ENCODE measurements around the gene UBE2B.
A peak's percentile ranks its signal among the peaks of the same experiment; 100 is the strongest.
"Not testable (repeated sequence)": the region's sequence is repeated elsewhere in the genome, so short reads cannot be mapped to it uniquely, and the experiment has no call there.

Gene UBE2B

GRCh38 chr5:134370311-134370870 is 978 bp upstream of the UBE2B start:
- Histone ChIP-seq H3K4me3 (ENCODE audit: low read depth in 1 of 5, low read length in 5 of 5) (peak overlapping the region; percentile 62 to 97 (median 95)), H3K27me3 (ENCODE audit: control insufficient read depth in 5 of 5, insufficient read depth in 4 of 5, low read length in 5 of 5) (no peaks in the 10 kb centered on the region), H3K36me3 (ENCODE audit: control insufficient read depth in 5 of 5, insufficient read depth in 5 of 5, low read length in 5 of 5) (peaks cover 0 to 9% (median 2%) of the 10 kb centered on the region in 5 donors), H3K4me1 (ENCODE audit: control insufficient read depth in 5 of 5, insufficient read depth in 5 of 5, low read length in 5 of 5) (peaks cover 1 to 44% (median 43%) of the 10 kb centered on the region in 5 donors), H3K9ac (ENCODE audit: low read length in 5 of 5) (peak overlapping the region; percentile 31 to 100 (median 79)), H3K27ac (ENCODE audit: low read depth, low read length) (peak overlapping the region; percentile 99), H3K9me3 (ENCODE audit: control insufficient read depth in 5 of 5, low read length in 5 of 5) (no peaks in the 10 kb centered on the region)

GRCh38 chr5:134371834-134372340 is 518 bp downstream of the UBE2B start:
- peak overlapping the region; percentile 85 to 100 (median 100) for H3K9ac ChIP-seq (ENCODE audit: low read length in 5 of 5)

GRCh38 chr5:134373633-134374032 is 2.3 kb downstream of the UBE2B start:
- H3K36me3 ChIP-seq (ENCODE audit: control insufficient read depth in 5 of 5, insufficient read depth in 5 of 5, low read length in 5 of 5) = peaks cover 15 to 34% (median 17%) of the 10 kb centered on the region in 5 donors
- H3K4me1 ChIP-seq (ENCODE audit: control insufficient read depth in 5 of 5, insufficient read depth in 5 of 5, low read length in 5 of 5) = peaks cover 1 to 31% (median 29%) of the 10 kb centered on the region in 5 donors
- H3K27me3 ChIP-seq (ENCODE audit: control insufficient read depth in 5 of 5, insufficient read depth in 4 of 5, low read length in 5 of 5); H3K9ac ChIP-seq (ENCODE audit: low read length in 5 of 5); H3K27ac ChIP-seq (ENCODE audit: low read depth, low read length); H3K9me3 ChIP-seq (ENCODE audit: control insufficient read depth in 5 of 5, low read length in 5 of 5); H3K4me3 ChIP-seq (ENCODE audit: low read depth in 1 of 5, low read length in 5 of 5): not testable (repeated sequence)

More at GRCh38 chr5:134371834-134372340, 518 bp downstream of the UBE2B start:
- no peaks in the 10 kb centered on the region for H3K9me3 ChIP-seq (ENCODE audit: control insufficient read depth in 5 of 5, low read length in 5 of 5)
- peaks cover under 1 to 17% (median 5%) of the 10 kb centered on the region in 5 donors for H3K36me3 ChIP-seq (ENCODE audit: control insufficient read depth in 5 of 5, insufficient read depth in 5 of 5, low read length in 5 of 5)
- H3K27ac ChIP-seq (ENCODE audit: low read depth, low read length) = peak overlapping the region; percentile 99
- H3K4me3 ChIP-seq (ENCODE audit: low read depth in 1 of 5, low read length in 5 of 5) = peak overlapping the region; percentile 87 to 97 (median 95)
- H3K4me1 ChIP-seq (ENCODE audit: control insufficient read depth in 5 of 5, insufficient read depth in 5 of 5, low read length in 5 of 5) = peaks cover 1 to 37% (median 35%) of the 10 kb centered on the region in 5 donors
- H3K27me3 ChIP-seq (ENCODE audit: control insufficient read depth in 5 of 5, insufficient read depth in 4 of 5, low read length in 5 of 5) = no peaks in the 10 kb centered on the region

- no peaks in the 10 kb centered on the region for H3K27me3 ChIP-seq (ENCODE audit: control insufficient read depth in 5 of 5, insufficient read depth in 4 of 5, low read length in 5 of 5)
- H3K9ac ChIP-seq (ENCODE audit: low read length in 5 of 5) = peak overlapping the region in 1 of 5 donors; percentile 17
- H3K27ac ChIP-seq (ENCODE audit: low read depth, low read length) = no peak overlapping the region
- H3K4me3 ChIP-seq (ENCODE audit: low read depth in 1 of 5, low read length in 5 of 5) = no peak overlapping the region
- no peaks in the 10 kb centered on the region for H3K9me3 ChIP-seq (ENCODE audit: control insufficient read depth in 5 of 5, low read length in 5 of 5)
- peaks cover 15 to 36% (median 18%) of the 10 kb centered on the region in 5 donors for H3K36me3 ChIP-seq (ENCODE audit: control insufficient read depth in 5 of 5, insufficient read depth in 5 of 5, low read length in 5 of 5)
- peaks cover 1 to 31% (median 29%) of the 10 kb centered on the region in 5 donors for H3K4me1 ChIP-seq (ENCODE audit: control insufficient read depth in 5 of 5, insufficient read depth in 5 of 5, low read length in 5 of 5)
Observed at GRCh38 chr5:134374232-134374631, 2.9 kb downstream of the UBE2B start.

GRCh38 chr5:134380346-134380745 is 9.0 kb downstream of the UBE2B start:
- Histone ChIP-seq H3K4me1 (ENCODE audit: control insufficient read depth in 5 of 5, insufficient read depth in 5 of 5, low read length in 5 of 5) (no peaks in the 10 kb centered on the region), H3K4me3 (ENCODE audit: low read depth in 1 of 5, low read length in 5 of 5) (no peak overlapping the region), H3K36me3 (ENCODE audit: control insufficient read depth in 5 of 5, insufficient read depth in 5 of 5, low read length in 5 of 5) (peaks cover 33 to 79% (median 61%) of the 10 kb centered on the region in 5 donors), H3K27ac (ENCODE audit: low read depth, low read length) (no peak overlapping the region), H3K9me3 (ENCODE audit: control insufficient read depth in 5 of 5, low read length in 5 of 5) (no peaks in the 10 kb centered on the region), H3K9ac (ENCODE audit: low read length in 5 of 5) (no peak overlapping the region), H3K27me3 (ENCODE audit: control insufficient read depth in 5 of 5, insufficient read depth in 4 of 5, low read length in 5 of 5) (no peaks in the 10 kb centered on the region)

GRCh38 chr5:134382204-134382603 is 10.8 kb downstream of the UBE2B start:
- not testable (repeated sequence) for H3K9me3 ChIP-seq (ENCODE audit: control insufficient read depth in 5 of 5, low read length in 5 of 5); H3K27ac ChIP-seq (ENCODE audit: low read depth, low read length); H3K4me1 ChIP-seq (ENCODE audit: control insufficient read depth in 5 of 5, insufficient read depth in 5 of 5, low read length in 5 of 5); H3K4me3 ChIP-seq (ENCODE audit: low read depth in 1 of 5, low read length in 5 of 5); H3K27me3 ChIP-seq (ENCODE audit: control insufficient read depth in 5 of 5, insufficient read depth in 4 of 5, low read length in 5 of 5); H3K9ac ChIP-seq (ENCODE audit: low read length in 5 of 5)
- peaks cover 25 to 83% (median 68%) of the 10 kb centered on the region in 5 donors for H3K36me3 ChIP-seq (ENCODE audit: control insufficient read depth in 5 of 5, insufficient read depth in 5 of 5, low read length in 5 of 5)

- Histone ChIP-seq H3K36me3 (ENCODE audit: control insufficient read depth in 5 of 5, insufficient read depth in 5 of 5, low read length in 5 of 5) (peaks cover 30 to 87% (median 75%) of the 10 kb centered on the region in 5 donors), H3K4me1 (ENCODE audit: control insufficient read depth in 5 of 5, insufficient read depth in 5 of 5, low read length in 5 of 5) (no peaks in the 10 kb centered on the region), H3K9ac (ENCODE audit: low read length in 5 of 5) (no peak overlapping the region), H3K9me3 (ENCODE audit: control insufficient read depth in 5 of 5, low read length in 5 of 5) (no peaks in the 10 kb centered on the region), H3K27ac (ENCODE audit: low read depth, low read length) (no peak overlapping the region), H3K4me3 (ENCODE audit: low read depth in 1 of 5, low read length in 5 of 5) (no peak overlapping the region), H3K27me3 (ENCODE audit: control insufficient read depth in 5 of 5, insufficient read depth in 4 of 5, low read length in 5 of 5) (no peaks in the 10 kb centered on the region)
Observed at GRCh38 chr5:134383980-134384697, 12.8 kb downstream of the UBE2B start.

- Histone ChIP-seq H3K4me1 (ENCODE audit: control insufficient read depth in 5 of 5, insufficient read depth in 5 of 5, low read length in 5 of 5) (no peaks in the 10 kb centered on the region), H3K9me3 (ENCODE audit: control insufficient read depth in 5 of 5, low read length in 5 of 5) (no peaks in the 10 kb centered on the region), H3K27ac (ENCODE audit: low read depth, low read length) (no peak overlapping the region), H3K9ac (ENCODE audit: low read length in 5 of 5) (no peak overlapping the region), H3K27me3 (ENCODE audit: control insufficient read depth in 5 of 5, insufficient read depth in 4 of 5, low read length in 5 of 5) (no peaks in the 10 kb centered on the region), H3K36me3 (ENCODE audit: control insufficient read depth in 5 of 5, insufficient read depth in 5 of 5, low read length in 5 of 5) (peaks cover 47 to 88% (median 78%) of the 10 kb centered on the region in 5 donors), H3K4me3 (ENCODE audit: low read depth in 1 of 5, low read length in 5 of 5) (no peak overlapping the region)
Observed at GRCh38 chr5:134387443-134387842, 16.1 kb downstream of the UBE2B start.

- Histone ChIP-seq H3K36me3 (ENCODE audit: control insufficient read depth in 5 of 5, insufficient read depth in 5 of 5, low read length in 5 of 5) (peaks cover 54 to 99% (median 81%) of the 10 kb centered on the region in 5 donors), H3K27me3 (ENCODE audit: control insufficient read depth in 5 of 5, insufficient read depth in 4 of 5, low read length in 5 of 5) (no peaks in the 10 kb centered on the region), H3K4me1 (ENCODE audit: control insufficient read depth in 5 of 5, insufficient read depth in 5 of 5, low read length in 5 of 5) (no peaks in the 10 kb centered on the region), H3K9ac (ENCODE audit: low read length in 5 of 5) (no peak overlapping the region), H3K27ac (ENCODE audit: low read depth, low read length) (no peak overlapping the region), H3K9me3 (ENCODE audit: control insufficient read depth in 5 of 5, low read length in 5 of 5) (no peaks in the 10 kb centered on the region), H3K4me3 (ENCODE audit: low read depth in 1 of 5, low read length in 5 of 5) (no peak overlapping the region)
Observed at GRCh38 chr5:134392301-134392700, 20.9 kb downstream of the UBE2B start.

- Histone ChIP-seq H3K4me1 (ENCODE audit: control insufficient read depth in 5 of 5, insufficient read depth in 5 of 5, low read length in 5 of 5) (no peaks in the 10 kb centered on the region), H3K4me3 (ENCODE audit: low read depth in 1 of 5, low read length in 5 of 5) (no peak overlapping the region), H3K36me3 (ENCODE audit: control insufficient read depth in 5 of 5, insufficient read depth in 5 of 5, low read length in 5 of 5) (peaks cover 50 to 95% (median 74%) of the 10 kb centered on the region in 5 donors), H3K9me3 (ENCODE audit: control insufficient read depth in 5 of 5, low read length in 5 of 5) (no peaks in the 10 kb centered on the region), H3K9ac (ENCODE audit: low read length in 5 of 5) (no peak overlapping the region), H3K27me3 (ENCODE audit: control insufficient read depth in 5 of 5, insufficient read depth in 4 of 5, low read length in 5 of 5) (no peaks in the 10 kb centered on the region), H3K27ac (ENCODE audit: low read depth, low read length) (no peak overlapping the region)
Observed at GRCh38 chr5:134394932-134395331, 23.6 kb downstream of the UBE2B start.

All from subcutaneous abdominal adipose tissue (tissue), 5 donors.